Liver (tissue), 9 donors: ENCODE data around the gene ZIC1. TPM values are rescaled to one million over a fixed set of nuclear protein-coding genes. Genes with fewer than 3 reads are reported as not detected.

Experiments used
- DNase-seq: peaks from one replicate; pipeline ENCODE4 v3.0.0-alpha.2; 2017; ENCODE audit warnings: low spot score
- H3K27ac ChIP-seq, 2 donors: one replicate each; pipeline ENCODE4 v1.7.0; 2013; ENCODE audit warnings: inconsistent platforms in 2 of 2, low read length in 2 of 2, control low read depth in 1 of 2, low read depth in 1 of 2, mild to moderate bottlenecking in 1 of 2
- H3K27me3 ChIP-seq, 4 donors: one replicate each; pipeline versions ENCODE4 v1.6.1 to v1.7.0; 2013; ENCODE audit warnings: low read length in 3 of 4, inconsistent platforms in 1 of 4, mild to moderate bottlenecking in 1 of 4, moderate library complexity in 1 of 4; ENCODE audit not compliant: control insufficient read depth in 4 of 4, insufficient read depth in 4 of 4
- H3K36me3 ChIP-seq, 4 donors: one replicate each; pipeline versions ENCODE4 v1.6.1 to v1.7.0; 2013; ENCODE audit warnings: low read length in 3 of 4, mild to moderate bottlenecking in 3 of 4, low read depth in 1 of 4, moderate library complexity in 1 of 4; ENCODE audit not compliant: control insufficient read depth in 4 of 4, insufficient read depth in 3 of 4
- H3K4me1 ChIP-seq, 4 donors: one replicate each; pipeline versions ENCODE4 v1.6.1 to v1.7.0; 2013; ENCODE audit warnings: low read length in 3 of 4, mild to moderate bottlenecking in 3 of 4, moderate library complexity in 1 of 4; ENCODE audit not compliant: control insufficient read depth in 4 of 4, insufficient read depth in 4 of 4
- H3K4me3 ChIP-seq, 3 donors: one replicate each; pipeline versions ENCODE4 v1.6.1 to v1.7.0; 2013; ENCODE audit warnings: low read length in 3 of 3, control low read depth in 1 of 3, low read depth in 1 of 3, mild to moderate bottlenecking in 1 of 3
- H3K9ac ChIP-seq, 2 donors: one replicate each; pipeline ENCODE4 v1.7.0; 2013; ENCODE audit warnings: low read length in 2 of 2, mild to moderate bottlenecking in 2 of 2, moderate library complexity in 2 of 2, control low read depth in 1 of 2, low read depth in 1 of 2
- H3K9me3 ChIP-seq, 4 donors: one replicate each; pipeline versions ENCODE4 v1.6.1 to v1.7.0; 2013; ENCODE audit warnings: low read length in 3 of 4; ENCODE audit not compliant: control insufficient read depth in 4 of 4
- ATF3 ChIP-seq: IDR thresholded peaks from 2 replicates; pipeline ENCODE4 v1.6.1; 2016; ENCODE audit warnings: antibody characterized with exemption
- CTCF ChIP-seq: fragments of 150-350 bp; IDR thresholded peaks from 2 replicates; pipeline ENCODE4 v1.5.1; 2017; ENCODE audit warnings: improper control_type of control experiment, low read depth, low read length; ENCODE audit not compliant: missing input control
- EGR1 ChIP-seq, 2 donors: IDR thresholded peaks; 2 replicates each; pipeline ENCODE4 v1.6.1; 2016 to 2018; ENCODE audit warnings: antibody characterized with exemption in 2 of 2, low read depth in 2 of 2
- FOXA1 ChIP-seq: IDR thresholded peaks from 2 replicates; pipeline ENCODE4 v1.6.1; 2016; ENCODE audit warnings: antibody characterized with exemption
- GABPA ChIP-seq, 2 donors: IDR thresholded peaks in 1 of 2; conservative IDR thresholded peaks in 1 of 2; 2 replicates each; pipeline ENCODE4 v1.6.1; 2016; ENCODE audit warnings: antibody characterized with exemption in 2 of 2, mild to moderate bottlenecking in 1 of 2, moderate library complexity in 1 of 2
- HNF4A ChIP-seq, 2 donors: conservative IDR thresholded peaks; 2 replicates each; pipeline ENCODE4 v1.6.1; 2016; ENCODE audit warnings: antibody characterized with exemption in 2 of 2, mild to moderate bottlenecking in 2 of 2
- HNF4G ChIP-seq: IDR thresholded peaks from 2 replicates; pipeline ENCODE4 v1.6.1; 2016; ENCODE audit warnings: antibody characterized with exemption
- JUND ChIP-seq, 2 donors: IDR thresholded peaks; 2 replicates each; pipeline ENCODE4 v1.6.1; 2016; ENCODE audit warnings: antibody characterized with exemption in 2 of 2
- NR2F2 ChIP-seq: IDR thresholded peaks from 2 replicates; pipeline ENCODE4 v1.6.1; 2016; ENCODE audit warnings: antibody characterized with exemption
- RAD21 ChIP-seq, 2 donors: IDR thresholded peaks; 2 replicates each; pipeline ENCODE4 v1.6.1; 2016; ENCODE audit warnings: antibody characterized with exemption in 2 of 2, mild to moderate bottlenecking in 2 of 2
- RXRA ChIP-seq, 2 donors: IDR thresholded peaks; 2 replicates each; pipeline ENCODE4 v1.6.1; 2017 to 2018; ENCODE audit warnings: antibody characterized with exemption in 2 of 2, mild to moderate bottlenecking in 1 of 2
- SP1 ChIP-seq: IDR thresholded peaks from 2 replicates; pipeline ENCODE4 v1.6.1; 2018; ENCODE audit warnings: antibody characterized with exemption, mild to moderate bottlenecking
- TAF1 ChIP-seq: conservative IDR thresholded peaks from 2 replicates; pipeline ENCODE4 v1.6.1; 2016; ENCODE audit warnings: antibody characterized with exemption, mild to moderate bottlenecking
- YY1 ChIP-seq: IDR thresholded peaks from 2 replicates; pipeline ENCODE4 v1.6.1; 2016; ENCODE audit warnings: antibody characterized with exemption, mild to moderate bottlenecking
- ZBTB33 ChIP-seq: IDR thresholded peaks from 2 replicates; pipeline ENCODE4 v1.6.1; 2016; ENCODE audit warnings: antibody characterized with exemption
- WGBS: extraction: QIAGEN DNeasy Blood & Tissue Kit; methylation state at CpG from one replicate; pipeline ENCODE4 v1.1.7; 2013; 5-methylcytosine and 5-hydroxymethylcytosine counted together
- polyA plus RNA-seq, 2 donors: library from polyadenylated mRNA; stranded (reverse) in 1 of 2; unstranded in 1 of 2; fragments of 200-250 nt in 1 of 2; fragments of >200 nt in 1 of 2; fragmentation: Nextera tagmentation in 1 of 2; extraction: Ambion mirVana in 1 of 2; gene quantifications; one replicate each; pipeline versions ENCODE4 v1.2.1 to v1.2.3, GENCODE V29; 2013 to 2015
- total RNA-seq, 2 donors: library from RNA; depleted of rRNA; stranded (reverse); fragments of >200 nt; gene quantifications; one replicate each; pipeline ENCODE4 v1.2.3, GENCODE V29; 2014
- TF ChIP-seq, protein P1 (sequence below): IDR thresholded peaks from 2 replicates; pipeline ENCODE4 v1.6.1; 2016; ENCODE audit warnings: antibody characterized with exemption, mild to moderate bottlenecking
- TF ChIP-seq, protein P2 (sequence below): IDR thresholded peaks from 2 replicates; pipeline ENCODE4 v1.6.1; 2016; ENCODE audit warnings: antibody characterized with exemption
- donor health status: healthy.
- donor health status: healthy.
- donor health status: healthy.
- donor health status: healthy.
- donor health status: healthy.

The ZIC1 gene
- total and polyA plus RNA-seq, 4 donors: 4.4 TPM; not detected in 3

- Histone ChIP-seq H3K36me3 (peaks cover 0 to 4% (median 0%) of the 10 kb centered on the region in 4 donors), H3K4me3 (no peak overlapping the region), H3K27me3 (peaks cover 0 to 12% (median 4%) of the 10 kb centered on the region in 4 donors), H3K27ac (no peak overlapping the region), H3K9ac (no peak overlapping the region), H3K9me3 (no peaks in the 10 kb centered on the region), H3K4me1 (peaks cover 5 to 15% (median 11%) of the 10 kb centered on the region in 4 donors)
- TF ChIP-seq FOXA1 (no peak), ZBTB33 (no peak), JUND (IDR thresholded peaks at IDR 0.05) (no peak), YY1 (no peak), EGR1 (IDR thresholded peaks at IDR 0.05; ENCODE audit: low read depth in 2 of 2) (no peak), TAF1 (no peak), HNF4G (no peak), GABPA (IDR thresholded peaks at IDR 0.05 in 1 of 2, conservative IDR thresholded peaks at IDR 0.05 in 1 of 2) (no peak), SP1 (no peak), CTCF (no peak), RXRA (IDR thresholded peaks at IDR 0.05) (no peak), ATF3 (no peak), NR2F2 (no peak), RAD21 (IDR thresholded peaks at IDR 0.05) (no peak), HNF4A (conservative IDR thresholded peaks at IDR 0.05) (no peak)
- TF ChIP-seq, protein P1, sequence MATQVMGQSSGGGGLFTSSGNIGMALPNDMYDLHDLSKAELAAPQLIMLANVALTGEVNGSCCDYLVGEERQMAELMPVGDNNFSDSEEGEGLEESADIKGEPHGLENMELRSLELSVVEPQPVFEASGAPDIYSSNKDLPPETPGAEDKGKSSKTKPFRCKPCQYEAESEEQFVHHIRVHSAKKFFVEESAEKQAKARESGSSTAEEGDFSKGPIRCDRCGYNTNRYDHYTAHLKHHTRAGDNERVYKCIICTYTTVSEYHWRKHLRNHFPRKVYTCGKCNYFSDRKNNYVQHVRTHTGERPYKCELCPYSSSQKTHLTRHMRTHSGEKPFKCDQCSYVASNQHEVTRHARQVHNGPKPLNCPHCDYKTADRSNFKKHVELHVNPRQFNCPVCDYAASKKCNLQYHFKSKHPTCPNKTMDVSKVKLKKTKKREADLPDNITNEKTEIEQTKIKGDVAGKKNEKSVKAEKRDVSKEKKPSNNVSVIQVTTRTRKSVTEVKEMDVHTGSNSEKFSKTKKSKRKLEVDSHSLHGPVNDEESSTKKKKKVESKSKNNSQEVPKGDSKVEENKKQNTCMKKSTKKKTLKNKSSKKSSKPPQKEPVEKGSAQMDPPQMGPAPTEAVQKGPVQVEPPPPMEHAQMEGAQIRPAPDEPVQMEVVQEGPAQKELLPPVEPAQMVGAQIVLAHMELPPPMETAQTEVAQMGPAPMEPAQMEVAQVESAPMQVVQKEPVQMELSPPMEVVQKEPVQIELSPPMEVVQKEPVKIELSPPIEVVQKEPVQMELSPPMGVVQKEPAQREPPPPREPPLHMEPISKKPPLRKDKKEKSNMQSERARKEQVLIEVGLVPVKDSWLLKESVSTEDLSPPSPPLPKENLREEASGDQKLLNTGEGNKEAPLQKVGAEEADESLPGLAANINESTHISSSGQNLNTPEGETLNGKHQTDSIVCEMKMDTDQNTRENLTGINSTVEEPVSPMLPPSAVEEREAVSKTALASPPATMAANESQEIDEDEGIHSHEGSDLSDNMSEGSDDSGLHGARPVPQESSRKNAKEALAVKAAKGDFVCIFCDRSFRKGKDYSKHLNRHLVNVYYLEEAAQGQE: no peak
- TF ChIP-seq, protein P2, sequence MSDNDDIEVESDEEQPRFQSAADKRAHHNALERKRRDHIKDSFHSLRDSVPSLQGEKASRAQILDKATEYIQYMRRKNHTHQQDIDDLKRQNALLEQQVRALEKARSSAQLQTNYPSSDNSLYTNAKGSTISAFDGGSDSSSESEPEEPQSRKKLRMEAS: no peak
- WGBS: 66% methylated on average over 2 of the region's 2 CpGs
- DNase-seq: no peak
Measured at GRCh38 chr3:147398813-147399534, 10.2 kb upstream of the ZIC1 start.
